ENCODE results near the gene CDH4.

CDH4 gene

GRCh38 chr20:61643656-61644377 lies 391.8 kb downstream of the CDH4 start:
- DNase-seq = no peak

DNA sequence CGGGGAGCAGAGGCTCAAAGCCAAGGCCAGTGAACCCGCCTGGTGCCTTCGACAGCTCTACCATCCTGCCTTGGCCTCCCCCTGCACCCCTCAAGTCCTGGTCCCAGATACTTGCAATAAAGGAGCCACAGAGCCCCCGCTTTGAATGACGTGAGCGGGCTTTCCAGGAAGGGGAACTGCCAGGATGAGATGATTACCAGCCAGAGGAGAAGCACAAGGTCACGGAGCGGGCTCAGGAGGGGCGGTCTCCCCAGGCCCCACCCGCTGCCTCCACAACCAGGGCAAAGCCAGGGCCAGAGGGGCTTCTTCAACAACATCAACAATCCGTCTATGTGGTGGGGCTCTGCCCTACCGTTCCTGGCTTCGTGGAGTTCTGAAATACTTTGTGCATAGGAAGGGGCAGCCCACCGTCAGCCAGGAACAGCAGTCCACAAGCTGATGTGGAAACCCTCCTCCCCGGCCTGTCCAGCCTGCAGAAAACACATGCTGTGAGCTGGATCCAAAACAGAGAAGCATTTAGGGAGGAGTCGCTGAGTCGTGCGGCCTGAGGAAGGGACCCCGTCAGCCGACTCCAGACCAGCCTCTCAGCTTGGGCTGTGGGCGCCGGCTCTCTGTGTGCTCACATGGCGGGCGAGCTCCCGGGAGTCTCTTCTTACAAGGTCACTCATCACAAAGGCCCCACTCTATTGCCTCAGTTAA lies 392.5 kb downstream of the CDH4 start:
- no peak for DNase-seq

DNA sequence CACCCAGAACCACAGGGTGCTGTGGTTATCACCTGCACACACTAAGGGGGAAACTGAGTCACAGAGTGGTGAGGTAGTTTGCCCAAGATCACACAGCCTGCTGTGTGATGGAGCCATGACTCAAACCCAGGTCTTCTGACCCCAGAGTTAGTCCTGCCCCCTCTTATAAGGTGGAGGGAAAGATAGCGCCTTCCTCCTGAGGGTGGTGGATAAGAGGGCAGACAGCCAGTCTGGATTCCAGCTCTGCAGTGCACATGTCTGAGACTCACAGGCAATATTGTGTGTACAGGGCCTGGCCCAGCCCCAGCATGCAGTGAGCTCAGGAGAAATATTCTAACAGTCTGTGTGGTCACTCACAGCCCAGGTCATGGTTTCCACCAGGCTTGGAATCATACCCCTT lies 393.7 kb downstream of the CDH4 start:
- no peak for DNase-seq

- DNase-seq = no peak
Measured at GRCh38 chr20:61646453-61646852, 394.4 kb downstream of the CDH4 start.

- DNase-seq = no peak
Measured at GRCh38 chr20:61646986-61647385, 394.9 kb downstream of the CDH4 start.

- no peak for DNase-seq
Measured at GRCh38 chr20:61647702-61648101, 395.6 kb downstream of the CDH4 start.

DNA sequence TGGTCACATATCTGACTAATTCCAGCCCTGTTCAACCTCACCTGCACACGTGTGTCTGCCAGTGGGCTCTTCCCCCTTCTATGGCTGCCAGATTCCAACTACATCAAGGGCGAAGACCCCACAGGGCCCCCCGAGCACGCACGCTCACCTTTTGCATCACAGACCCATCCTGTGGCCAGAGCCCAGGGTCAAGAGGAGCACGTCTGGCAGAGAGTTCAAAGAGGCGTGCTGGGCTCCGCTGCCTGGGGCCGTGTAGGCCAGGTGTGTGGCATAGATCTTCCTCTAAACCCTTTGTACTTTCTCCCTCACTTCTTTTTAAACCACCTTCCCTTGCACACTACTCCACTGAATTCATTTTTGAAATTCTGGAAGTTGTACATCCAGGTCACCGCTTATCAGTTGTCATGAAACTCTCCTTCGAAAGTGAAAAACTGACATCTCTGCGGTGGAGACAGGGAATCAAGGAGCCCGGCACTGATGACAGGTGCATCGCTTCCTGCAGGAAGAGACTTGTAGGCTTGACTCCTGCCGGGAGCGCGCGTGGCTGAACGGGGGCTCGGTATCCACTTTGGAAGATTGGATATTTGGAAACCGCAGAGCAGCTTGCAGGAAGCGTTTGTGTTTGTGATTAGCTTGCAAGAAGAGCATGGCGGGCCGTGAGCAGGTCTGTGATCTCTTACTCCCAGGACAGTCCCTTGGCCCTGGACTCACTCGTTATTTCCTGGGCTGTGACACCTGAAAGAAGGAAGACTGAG lies 397.2 kb downstream of the CDH4 start:
- DNase-seq = no peak

DNA sequence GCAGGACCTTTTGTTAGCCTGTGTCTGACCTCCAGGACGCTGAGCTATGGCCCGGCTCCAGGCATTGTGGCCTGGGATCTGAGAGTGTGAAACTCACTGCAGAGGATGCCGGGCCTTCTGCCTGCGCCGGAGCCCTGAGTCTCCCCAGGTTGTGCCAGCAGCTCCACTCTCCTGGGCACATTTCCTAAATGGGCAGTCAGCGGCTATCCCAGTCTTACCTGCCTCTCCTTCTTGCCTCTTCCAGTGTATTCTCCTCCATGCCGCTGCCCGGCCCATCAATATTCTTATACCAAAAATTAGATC lies 397.8 kb downstream of the CDH4 start:
- no peak for DNase-seq

DNA sequence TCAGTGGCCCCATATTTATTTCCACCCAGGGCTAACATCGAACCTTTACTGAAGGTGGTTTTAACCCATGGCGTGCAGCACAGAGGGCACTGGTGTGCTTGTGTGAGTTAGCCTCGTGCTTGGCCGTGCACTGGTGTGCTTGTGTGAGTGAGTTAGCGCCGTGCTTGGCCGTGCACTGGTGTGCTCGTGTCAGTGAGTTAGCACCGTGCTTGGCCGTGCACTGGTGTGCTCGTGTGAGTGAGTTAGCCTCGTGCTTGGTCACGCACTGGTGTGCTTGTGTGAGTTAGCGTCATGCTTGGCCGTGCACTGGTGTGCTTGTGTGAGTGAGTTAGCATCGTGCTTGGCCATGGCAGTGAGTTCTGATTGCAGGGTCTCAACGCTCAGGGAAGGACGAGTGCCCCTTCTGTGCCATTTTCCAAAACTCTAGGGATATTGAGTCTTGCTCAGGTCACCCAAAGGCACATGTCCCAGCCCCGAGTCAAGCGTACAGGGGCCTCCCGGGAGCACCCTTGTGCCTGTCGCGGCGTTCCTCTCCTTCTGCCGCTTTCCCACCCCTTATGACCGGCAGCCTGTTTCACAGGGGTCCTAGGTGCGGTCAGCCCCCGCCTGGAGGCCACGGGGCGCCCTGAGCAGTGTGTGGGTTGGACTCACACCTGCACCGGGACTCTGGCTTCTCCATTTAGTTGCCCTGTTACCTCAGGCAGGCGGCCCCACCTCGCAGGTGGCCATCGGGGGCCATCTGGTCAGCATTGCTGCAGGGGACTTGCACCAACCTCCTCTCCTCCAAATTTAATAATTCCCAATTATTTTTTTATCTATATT lies 399.1 kb downstream of the CDH4 start:
- DNase-seq = no peak

DNA sequence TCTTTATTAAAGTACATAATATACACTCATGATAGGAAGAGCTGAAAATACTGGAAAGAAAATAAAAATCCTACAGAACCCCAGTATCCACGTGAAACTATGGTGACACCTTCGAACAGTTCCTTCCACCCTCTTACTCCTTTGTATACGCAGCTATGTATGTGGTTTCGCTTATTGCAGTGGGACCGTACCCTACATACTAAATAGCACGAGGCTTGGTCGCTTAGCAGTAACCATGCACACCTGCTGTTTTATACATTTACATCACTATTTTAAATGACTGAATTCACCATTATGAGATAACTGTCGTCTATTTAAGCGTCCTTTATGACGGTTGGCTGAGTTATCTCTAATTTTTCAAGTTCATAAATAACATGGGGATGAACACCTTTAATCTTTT lies 400.1 kb downstream of the CDH4 start:
- no peak for DNase-seq

- DNase-seq = no peak
Measured at GRCh38 chr20:61654726-61655125, 402.7 kb downstream of the CDH4 start.

GRCh38 chr20:61655591-61655990 lies 403.5 kb downstream of the CDH4 start:
- DNase-seq = no peak

- no peak for DNase-seq
Measured at GRCh38 chr20:61656198-61656597, 404.1 kb downstream of the CDH4 start.

DNA sequence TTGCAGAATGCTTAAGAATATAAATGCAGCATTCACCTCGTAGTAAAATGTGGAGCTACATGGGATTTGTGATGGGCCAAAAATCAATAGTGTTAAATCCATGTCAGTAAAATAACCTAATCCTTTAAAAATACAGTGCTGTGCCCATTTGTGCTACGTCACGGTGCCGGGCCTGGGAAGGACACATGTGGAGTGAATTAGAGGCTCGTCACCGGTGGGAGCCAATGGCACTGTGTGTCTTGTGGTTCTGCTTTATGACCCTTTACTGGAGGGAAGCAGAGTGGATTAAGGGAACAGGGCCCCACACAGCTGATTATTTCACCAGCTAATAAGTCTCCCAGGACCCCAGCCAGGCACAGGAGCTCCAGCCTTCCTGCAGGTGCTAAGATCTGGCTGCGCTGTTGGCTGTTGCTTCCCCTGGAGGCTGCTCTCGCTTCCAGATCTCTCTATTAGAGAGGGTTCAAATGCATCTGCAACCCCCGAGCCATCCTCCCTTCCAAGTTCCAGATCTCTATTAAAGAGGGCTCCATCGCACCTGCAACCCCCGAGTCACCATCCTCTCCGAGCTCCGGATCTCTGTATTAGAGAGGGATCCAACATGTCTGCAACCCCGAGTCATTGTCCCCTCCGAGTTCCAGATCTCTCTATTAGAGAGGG lies 405.8 kb downstream of the CDH4 start:
- no peak for DNase-seq

DNA sequence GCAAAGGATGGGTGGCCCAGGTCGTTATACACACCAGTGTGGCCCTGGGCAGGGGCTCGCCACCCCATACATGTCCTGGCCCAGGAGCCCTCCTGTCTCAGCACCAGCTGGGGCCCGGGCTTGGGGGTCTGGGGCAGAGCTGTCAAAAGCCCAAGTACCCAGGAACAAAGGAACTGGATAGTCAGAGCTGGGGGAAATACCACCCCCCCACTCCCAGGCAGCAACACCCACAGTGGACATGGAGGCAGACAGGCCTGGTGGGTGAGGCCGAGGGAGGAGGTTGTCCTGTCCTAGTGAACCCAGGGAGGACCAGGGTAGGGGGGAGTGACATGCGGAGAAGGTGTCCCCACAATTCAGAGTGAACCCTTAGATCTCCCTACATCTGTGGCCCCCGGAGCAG lies 406.5 kb downstream of the CDH4 start:
- no peak for DNase-seq

GRCh38 chr20:61659246-61659993 lies 407.4 kb downstream of the CDH4 start:
- no peak for DNase-seq

GRCh38 chr20:61659994-61660346 lies 407.9 kb downstream of the CDH4 start:
- DNase-seq = no peak

DNA sequence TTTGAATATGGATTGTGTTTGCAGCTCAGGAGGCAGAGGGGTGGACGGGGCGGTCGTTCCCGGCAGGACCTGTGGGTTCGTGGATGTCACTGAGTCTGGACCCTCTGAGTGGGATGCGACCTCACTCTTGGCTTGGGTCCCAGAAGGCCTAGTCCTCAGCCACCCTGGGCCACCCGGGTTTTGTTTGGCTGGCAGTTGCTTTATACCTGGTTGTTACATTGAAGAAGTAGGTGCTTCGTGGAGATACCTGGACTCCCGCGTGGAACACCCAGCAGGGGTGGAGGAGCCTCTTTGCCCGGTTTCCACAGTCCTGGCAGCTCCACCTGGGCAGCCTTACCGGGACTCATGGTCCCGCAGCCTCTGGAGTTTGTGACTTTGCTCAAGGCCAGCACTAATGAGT lies 408.5 kb downstream of the CDH4 start:
- no peak for DNase-seq

DNA sequence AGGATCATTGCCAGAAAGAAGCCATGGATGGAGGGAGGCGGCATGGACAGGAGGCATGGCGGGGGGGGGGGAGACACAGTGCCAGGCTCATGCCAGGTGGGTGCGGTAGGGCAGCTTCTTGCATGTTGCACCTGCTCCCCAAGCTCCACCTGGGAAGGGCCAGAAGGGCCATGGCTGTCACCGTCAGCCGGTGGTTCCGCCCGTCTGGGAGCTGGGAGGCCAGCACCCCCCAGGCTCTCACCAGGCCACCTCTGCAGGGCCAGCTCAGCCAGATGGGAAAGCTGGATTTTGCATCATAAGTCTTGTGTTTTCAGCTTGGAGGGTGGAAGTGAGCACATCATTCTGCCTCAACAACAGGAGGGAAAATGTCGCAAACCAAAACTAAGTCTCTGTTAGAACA lies 409.0 kb downstream of the CDH4 start:
- DNase-seq = no peak

DNA sequence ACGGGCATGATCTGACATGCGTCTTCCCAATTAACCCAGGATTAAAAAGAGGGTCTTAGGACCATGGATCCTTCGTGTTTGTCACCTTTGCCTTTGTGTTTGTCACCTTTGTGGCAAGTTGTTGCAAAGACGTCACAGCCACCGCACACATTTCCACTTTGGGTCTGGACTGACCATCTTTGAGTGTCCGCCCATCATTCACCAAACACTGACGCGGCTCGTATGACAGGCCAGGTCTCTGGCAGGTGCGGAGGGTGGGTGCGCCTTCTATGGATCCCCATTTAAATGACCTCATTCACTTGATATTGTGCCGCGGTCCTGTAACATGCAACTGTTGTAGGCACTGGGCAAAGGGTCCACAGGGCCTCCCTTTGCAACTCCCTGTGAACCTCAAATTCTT lies 409.5 kb downstream of the CDH4 start:
- no peak for DNase-seq

DNA sequence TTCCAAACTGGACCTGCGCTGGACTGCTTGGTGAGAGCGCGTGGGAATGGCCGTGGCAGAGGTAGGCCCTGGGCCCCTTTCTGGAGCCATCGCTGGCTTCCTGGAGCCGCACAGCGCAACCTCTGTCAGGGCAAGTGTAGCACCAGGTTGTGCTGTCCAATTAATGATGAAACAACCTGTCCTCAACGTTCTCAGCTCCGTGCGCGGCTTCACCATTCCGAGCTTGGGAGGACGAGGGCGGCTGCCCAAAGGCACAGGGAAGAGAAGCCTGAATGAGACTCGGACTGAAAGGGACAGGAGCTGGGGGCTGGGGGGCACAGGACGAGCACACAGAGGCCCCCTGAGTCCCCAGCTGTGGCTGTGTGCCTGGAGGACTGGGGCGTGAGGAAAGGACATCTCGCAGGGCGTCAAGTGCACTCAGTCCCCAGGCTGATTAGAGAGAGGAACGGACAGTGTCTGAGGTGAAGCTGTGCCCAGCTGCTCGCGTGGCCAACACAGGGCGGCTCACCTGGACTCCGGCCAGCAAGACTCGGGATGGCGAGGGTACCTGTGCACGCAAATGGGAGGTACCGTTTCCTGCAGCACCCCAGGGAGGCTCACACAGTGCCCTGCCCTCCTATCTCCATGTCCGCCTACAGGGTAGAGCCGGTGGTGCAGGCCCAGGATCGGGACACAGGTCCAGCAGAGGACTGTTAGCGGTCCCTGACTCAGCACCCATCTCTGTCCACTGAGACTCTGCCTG lies 410.3 kb downstream of the CDH4 start:
- DNase-seq = no peak

DNA sequence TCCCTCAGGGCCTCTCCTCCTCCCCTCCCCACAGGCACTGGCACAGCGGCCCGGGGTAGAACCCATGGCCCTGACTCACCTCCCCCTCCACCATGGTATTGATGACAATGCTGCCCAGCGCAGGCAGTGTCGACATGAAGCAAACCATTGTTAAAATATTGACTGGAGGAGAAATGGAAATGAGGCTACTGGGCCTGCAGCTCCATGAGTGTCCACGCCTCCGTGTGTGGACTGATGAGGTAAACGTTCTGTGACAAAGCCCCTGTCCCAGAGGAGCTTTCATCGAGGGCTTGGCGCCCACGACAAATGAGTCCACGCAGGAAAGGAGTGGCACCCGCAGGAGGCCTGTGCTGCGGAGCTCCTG lies 410.9 kb downstream of the CDH4 start:
- no peak for DNase-seq
